ENCODE results near the gene CLP1. TPM values are rescaled to one million over a fixed set of nuclear protein-coding genes. Genes with fewer than 3 reads are reported as not detected.
A peak's percentile ranks its signal among the peaks of the same experiment; 100 is the strongest.

CLP1 gene
- total RNA-seq, 1 experiment from 2014 or later, result 35.5 TPM

DNA sequence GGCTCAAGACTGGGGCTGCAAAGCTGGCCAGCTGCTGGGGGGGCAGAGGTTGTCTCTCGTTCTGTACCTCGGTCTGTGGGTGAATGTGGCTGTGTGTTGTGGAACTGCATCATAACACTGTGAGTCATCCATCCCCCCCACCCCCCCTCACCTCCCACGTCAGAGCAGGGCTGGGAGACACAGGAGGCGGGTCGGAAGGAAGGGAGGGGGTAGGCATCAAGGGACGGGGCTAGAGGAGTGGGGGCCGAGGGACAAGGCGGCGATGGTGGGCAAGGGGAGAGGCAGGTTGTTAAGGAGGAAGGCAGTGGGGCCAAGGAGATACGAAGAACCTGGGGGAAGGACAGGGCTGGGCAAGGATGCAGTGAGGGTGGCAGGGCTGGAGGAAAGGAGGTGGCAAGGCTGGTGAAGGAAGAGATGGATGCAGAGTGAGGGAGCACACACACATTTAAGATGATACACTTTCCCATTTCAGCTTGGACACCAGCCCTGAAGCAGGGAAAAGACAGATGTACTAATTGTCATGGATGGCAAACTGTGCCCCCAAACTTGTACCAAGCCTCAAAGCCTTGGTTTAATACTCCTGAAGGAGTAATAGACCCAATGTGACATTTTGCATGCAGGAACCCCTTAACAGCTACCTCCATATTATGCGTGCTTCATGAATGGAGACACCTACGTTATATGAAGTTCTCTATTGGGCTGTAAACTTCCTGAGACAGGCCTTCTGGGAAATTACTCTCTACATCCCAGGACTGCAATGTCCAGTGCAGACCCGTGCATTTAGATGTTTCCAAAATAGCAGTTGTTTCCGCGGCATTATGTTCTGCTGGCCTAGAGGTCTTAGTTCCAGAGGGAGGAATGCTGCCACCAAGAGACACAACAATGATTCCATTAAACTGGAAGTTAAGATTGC is 7.5 kb upstream of the CLP1 start, which contains the start of gene YPEL4:
Gene YPEL4, minus strand, starts transcription at position 87 of the 913 bp plus-strand sequence. CDS start 2,805 bp downstream, outside the sequence.
- Histone ChIP-seq H3K4ac (ENCODE audit: low read depth, low read length) (no peak within 1 kb of the TSS), H3T11ph (ENCODE audit: low read length) (no peak within 1 kb of the TSS), H3K56ac (ENCODE audit: insufficient read length, low read depth, low read length) (no peak within 1 kb of the TSS), H2BK20ac (ENCODE audit: low read depth, low read length, poor library complexity, severe bottlenecking) (no peak within 1 kb of the TSS), H4K20me1 (ENCODE audit: control insufficient read depth, insufficient read depth, insufficient read length) (no peaks in the 10 kb centered on the region), H4K8ac (replicated peaks; ENCODE audit: insufficient read length, low read depth, low read length) (no peak within 1 kb of the TSS), H3K23ac (ENCODE audit: insufficient read length, low read depth, low read length) (no peak within 1 kb of the TSS), H3K18ac (ENCODE audit: insufficient read length, low read depth, low read length) (peak within 1 kb of the TSS; percentile 4), H4K5ac (ENCODE audit: insufficient read length, low read depth, low read length) (no peak within 1 kb of the TSS), H2AK5ac (ENCODE audit: insufficient read length, low read length) (no peak within 1 kb of the TSS), H4K91ac (ENCODE audit: insufficient read length, low read depth, low read length) (no peak within 1 kb of the TSS), H3K4me2 (ENCODE audit: insufficient read depth, insufficient read length, low read length) (peak within 1 kb of the TSS; percentile 51), H3K9ac (ENCODE audit: extremely low read depth, insufficient read length, low read length) (peak within 1 kb of the TSS; percentile 7), H3K23me2 (ENCODE audit: insufficient read length, low read depth, low read length, poor library complexity, severe bottlenecking) (peaks cover 16% of the 10 kb centered on the region), H3K9me3 (ENCODE audit: control insufficient read depth, low read depth, low read length) (no peaks in the 10 kb centered on the region), H2BK15ac (ENCODE audit: low read depth, low read length) (no peak within 1 kb of the TSS), H2AFZ (ENCODE audit: low read length) (no peak within 1 kb of the TSS), H3K27me3 (ENCODE audit: insufficient read depth, low read length) (no peaks in the 10 kb centered on the region; the same call in 1 of the 2 replicates), H2BK5ac (ENCODE audit: insufficient read length, low read length) (no peak within 1 kb of the TSS), H3K79me1 (ENCODE audit: insufficient read depth, low read depth, low read length, poor library complexity, severe bottlenecking) (no peaks in the 10 kb centered on the region), H2BK12ac (ENCODE audit: insufficient read length, low read depth, low read length) (no peak within 1 kb of the TSS), H2BK120ac (ENCODE audit: low read depth, low read length, poor library complexity, severe bottlenecking) (no peak within 1 kb of the TSS), H3K79me2 (ENCODE audit: insufficient read depth, low read length) (no peaks in the 10 kb centered on the region), H3K27ac (ENCODE audit: insufficient read length, low read depth, low read length) (no peak within 1 kb of the TSS), H3K4me1 (ENCODE audit: insufficient read depth, low read length) (peaks cover 18% of the 10 kb centered on the region), H3K14ac (ENCODE audit: insufficient read depth, low read length) (0 out of 2 replicates have a peak within 1 kb of the TSS, but pooled peaks have one; percentile 23)
- Mint-ChIP-seq H3K9me3 (no peaks in the 10 kb centered on the region), H3K27me3 (ENCODE audit: low read depth) (peaks cover 40% of the 10 kb centered on the region), H3K36me3 (ENCODE audit: insufficient read depth in 1 of 3, low read depth in 3 of 3) (peaks cover 0 to 12% (median 8%) of the 10 kb centered on the region in 3 experiments; a peak in 2 of 7 replicates), H3K4me3 (peak within 1 kb of the TSS; percentile 62 to 83), H3K4me1 (peaks cover 66 to 85% of the 10 kb centered on the region in 2 experiments), H3K27ac (peak within 1 kb of the TSS; percentile 20 to 95 (median 93))
- DNase-seq, result peak; percentile 83
- no CpG with 5 or more reads among the region's 15 CpGs for WGBS (ENCODE audit: extremely low coverage, insufficient read length, low lambda C conversion rate)
- TF ChIP-seq, protein P1, sequence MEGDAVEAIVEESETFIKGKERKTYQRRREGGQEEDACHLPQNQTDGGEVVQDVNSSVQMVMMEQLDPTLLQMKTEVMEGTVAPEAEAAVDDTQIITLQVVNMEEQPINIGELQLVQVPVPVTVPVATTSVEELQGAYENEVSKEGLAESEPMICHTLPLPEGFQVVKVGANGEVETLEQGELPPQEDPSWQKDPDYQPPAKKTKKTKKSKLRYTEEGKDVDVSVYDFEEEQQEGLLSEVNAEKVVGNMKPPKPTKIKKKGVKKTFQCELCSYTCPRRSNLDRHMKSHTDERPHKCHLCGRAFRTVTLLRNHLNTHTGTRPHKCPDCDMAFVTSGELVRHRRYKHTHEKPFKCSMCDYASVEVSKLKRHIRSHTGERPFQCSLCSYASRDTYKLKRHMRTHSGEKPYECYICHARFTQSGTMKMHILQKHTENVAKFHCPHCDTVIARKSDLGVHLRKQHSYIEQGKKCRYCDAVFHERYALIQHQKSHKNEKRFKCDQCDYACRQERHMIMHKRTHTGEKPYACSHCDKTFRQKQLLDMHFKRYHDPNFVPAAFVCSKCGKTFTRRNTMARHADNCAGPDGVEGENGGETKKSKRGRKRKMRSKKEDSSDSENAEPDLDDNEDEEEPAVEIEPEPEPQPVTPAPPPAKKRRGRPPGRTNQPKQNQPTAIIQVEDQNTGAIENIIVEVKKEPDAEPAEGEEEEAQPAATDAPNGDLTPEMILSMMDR (conservative IDR thresholded peaks at IDR 0.05), result no peak
